Measurements from ENCODE around the gene DRGX. TPM values are rescaled to one million over a fixed set of nuclear protein-coding genes. Genes with fewer than 3 reads are reported as not detected.
A peak's percentile ranks its signal among the peaks of the same experiment; 100 is the strongest.

The DRGX gene
- total RNA-seq, 1 donor from 2014 or later: not detected

DNA sequence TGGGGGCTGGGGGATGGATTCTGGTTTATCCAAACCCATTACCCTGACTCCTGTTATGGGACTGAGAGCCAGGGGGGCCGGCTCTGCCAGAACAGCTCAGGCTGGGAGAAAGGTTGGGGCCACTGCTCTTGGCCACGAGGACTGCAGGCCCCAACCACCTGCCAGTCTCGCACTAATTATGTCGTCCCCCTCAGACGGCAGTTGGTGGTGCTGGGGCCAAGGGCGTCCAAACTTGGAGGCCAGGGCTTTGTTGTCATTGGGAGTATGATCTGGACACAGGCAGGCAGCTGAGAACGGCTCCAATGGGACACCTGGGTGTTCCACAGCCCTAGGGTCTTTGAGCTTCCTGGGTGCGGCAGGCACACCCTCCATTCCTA, 34.7 kb downstream of the DRGX start:
- TF ChIP-seq, protein P1, sequence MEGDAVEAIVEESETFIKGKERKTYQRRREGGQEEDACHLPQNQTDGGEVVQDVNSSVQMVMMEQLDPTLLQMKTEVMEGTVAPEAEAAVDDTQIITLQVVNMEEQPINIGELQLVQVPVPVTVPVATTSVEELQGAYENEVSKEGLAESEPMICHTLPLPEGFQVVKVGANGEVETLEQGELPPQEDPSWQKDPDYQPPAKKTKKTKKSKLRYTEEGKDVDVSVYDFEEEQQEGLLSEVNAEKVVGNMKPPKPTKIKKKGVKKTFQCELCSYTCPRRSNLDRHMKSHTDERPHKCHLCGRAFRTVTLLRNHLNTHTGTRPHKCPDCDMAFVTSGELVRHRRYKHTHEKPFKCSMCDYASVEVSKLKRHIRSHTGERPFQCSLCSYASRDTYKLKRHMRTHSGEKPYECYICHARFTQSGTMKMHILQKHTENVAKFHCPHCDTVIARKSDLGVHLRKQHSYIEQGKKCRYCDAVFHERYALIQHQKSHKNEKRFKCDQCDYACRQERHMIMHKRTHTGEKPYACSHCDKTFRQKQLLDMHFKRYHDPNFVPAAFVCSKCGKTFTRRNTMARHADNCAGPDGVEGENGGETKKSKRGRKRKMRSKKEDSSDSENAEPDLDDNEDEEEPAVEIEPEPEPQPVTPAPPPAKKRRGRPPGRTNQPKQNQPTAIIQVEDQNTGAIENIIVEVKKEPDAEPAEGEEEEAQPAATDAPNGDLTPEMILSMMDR (IDR thresholded peaks at IDR 0.05): no peak
- peak; percentile 77 for DNase-seq (ENCODE audit: extremely low spot score, unreplicated experiment)
- no peaks in the 10 kb centered on the region for H3K9me3 Mint-ChIP-seq (ENCODE audit: unreplicated experiment)
- no peaks in the 10 kb centered on the region for H3K27me3 Mint-ChIP-seq (ENCODE audit: unreplicated experiment)
- H3K4me3 Mint-ChIP-seq (ENCODE audit: unreplicated experiment): no peak overlapping the region
- peaks cover 16% of the 10 kb centered on the region for H3K4me1 Mint-ChIP-seq (ENCODE audit: unreplicated experiment)
- no peak overlapping the region for H3K27ac Mint-ChIP-seq (ENCODE audit: unreplicated experiment)
- H3K36me3 Mint-ChIP-seq (ENCODE audit: unreplicated experiment): no peaks in the 10 kb centered on the region

DNA sequence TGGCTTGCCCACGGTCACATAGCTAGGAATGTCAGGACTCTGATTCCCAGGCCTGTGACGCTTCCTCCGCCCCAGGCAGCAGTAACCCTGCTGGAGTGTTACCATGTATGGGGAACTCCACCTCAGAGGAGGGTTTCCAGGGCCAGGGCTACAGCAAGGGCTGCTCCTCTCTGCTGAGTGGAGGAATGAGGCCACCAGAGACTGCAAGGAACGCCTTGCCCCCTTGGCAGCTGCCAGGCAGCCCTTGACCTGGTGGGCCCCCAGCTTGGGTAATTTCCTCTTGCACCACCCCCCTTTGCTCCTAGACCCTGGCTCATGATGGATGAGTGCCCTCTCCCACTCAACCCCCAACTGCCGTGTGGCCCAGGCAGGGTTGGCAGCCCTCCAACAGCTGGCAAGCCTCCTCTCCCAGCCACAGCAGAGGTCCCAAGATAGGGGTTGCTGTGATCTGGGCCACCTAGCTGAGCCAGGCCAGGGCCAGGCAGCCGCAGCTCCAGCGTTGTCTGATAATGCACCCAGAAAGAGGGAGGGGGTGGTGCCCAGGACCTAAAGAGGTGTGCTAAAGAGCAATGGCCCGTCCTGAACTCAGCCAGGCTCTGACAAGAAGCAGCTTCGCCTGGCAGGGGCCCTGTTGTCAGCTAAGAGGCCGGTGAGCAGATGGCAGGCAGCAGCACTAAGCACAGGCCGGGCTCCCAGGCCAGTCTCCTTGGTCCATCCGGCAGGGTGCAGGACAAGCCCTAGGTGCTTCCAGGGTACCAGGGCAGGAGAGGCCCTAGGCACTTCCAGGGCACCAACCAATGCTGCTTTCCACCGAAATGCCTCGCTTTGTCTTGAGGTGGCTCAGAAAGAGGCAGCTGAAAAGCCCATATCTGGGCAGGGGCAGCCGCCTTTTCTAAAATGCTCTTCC, 35.4 kb downstream of the DRGX start:
- peak; percentile 86 for DNase-seq (ENCODE audit: extremely low spot score, unreplicated experiment)
- no peaks in the 10 kb centered on the region for H3K36me3 Mint-ChIP-seq (ENCODE audit: unreplicated experiment)
- TF ChIP-seq, protein P1 (IDR thresholded peaks at IDR 0.05): no peak
- no peaks in the 10 kb centered on the region for H3K9me3 Mint-ChIP-seq (ENCODE audit: unreplicated experiment)
- H3K4me3 Mint-ChIP-seq (ENCODE audit: unreplicated experiment): no peak overlapping the region
- no peaks in the 10 kb centered on the region for H3K27me3 Mint-ChIP-seq (ENCODE audit: unreplicated experiment)
- H3K27ac Mint-ChIP-seq (ENCODE audit: unreplicated experiment): peak overlapping the region; percentile 72
- peaks cover 16% of the 10 kb centered on the region for H3K4me1 Mint-ChIP-seq (ENCODE audit: unreplicated experiment)

DNA sequence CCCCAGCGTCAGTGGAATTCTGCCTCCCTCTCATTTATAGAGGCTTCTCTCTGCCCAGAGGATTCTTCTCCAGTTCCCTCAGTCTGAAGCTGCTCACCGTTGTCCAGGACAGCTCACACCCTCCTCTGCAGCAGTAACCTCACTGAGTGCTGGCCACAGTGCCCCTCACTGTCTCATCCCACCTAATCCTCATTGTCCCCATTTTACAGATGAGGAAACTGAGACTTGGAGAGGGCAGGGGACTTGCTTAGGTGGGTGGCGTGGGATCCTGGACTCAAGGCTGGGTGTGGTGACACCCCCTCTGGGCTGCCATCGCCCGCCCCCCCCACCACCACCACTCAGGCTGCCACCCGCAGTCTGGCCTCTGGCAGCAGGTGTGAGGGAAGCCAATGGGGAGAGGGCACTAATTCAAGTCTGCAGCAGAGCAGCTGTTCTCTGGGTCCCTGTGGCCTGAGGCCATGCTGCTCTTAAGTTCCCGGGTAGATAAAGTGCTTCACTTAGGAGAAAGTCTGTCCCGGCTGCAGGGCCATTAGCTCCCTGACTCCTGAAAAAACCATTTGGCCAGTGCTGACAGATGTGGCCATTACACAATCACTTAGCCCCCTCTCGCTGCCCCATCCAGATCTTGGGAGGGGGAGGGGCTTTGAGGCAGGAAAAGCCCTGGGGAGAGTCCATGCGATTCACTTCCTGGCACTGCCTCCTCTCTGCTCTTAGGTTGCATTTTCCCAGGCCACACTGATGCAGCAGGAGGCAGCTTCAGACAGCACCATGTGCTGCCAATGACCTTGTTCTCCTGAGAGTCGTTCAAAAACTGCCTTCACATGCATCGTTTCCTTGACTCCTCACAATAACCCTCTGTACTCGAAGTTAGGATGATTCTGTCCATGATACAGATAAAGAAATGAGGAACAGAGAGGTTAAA, 36.3 kb downstream of the DRGX start:
- Mint-ChIP-seq H3K36me3 (ENCODE audit: unreplicated experiment) (no peaks in the 10 kb centered on the region), H3K4me3 (ENCODE audit: unreplicated experiment) (no peak overlapping the region), H3K27ac (ENCODE audit: unreplicated experiment) (peak overlapping the region; percentile 72), H3K4me1 (ENCODE audit: unreplicated experiment) (peaks cover 16% of the 10 kb centered on the region), H3K9me3 (ENCODE audit: unreplicated experiment) (no peaks in the 10 kb centered on the region), H3K27me3 (ENCODE audit: unreplicated experiment) (no peaks in the 10 kb centered on the region)
- TF ChIP-seq, protein P1 (IDR thresholded peaks at IDR 0.05): peak; percentile 10
- peak; percentile 84 for DNase-seq (ENCODE audit: extremely low spot score, unreplicated experiment)

DNA sequence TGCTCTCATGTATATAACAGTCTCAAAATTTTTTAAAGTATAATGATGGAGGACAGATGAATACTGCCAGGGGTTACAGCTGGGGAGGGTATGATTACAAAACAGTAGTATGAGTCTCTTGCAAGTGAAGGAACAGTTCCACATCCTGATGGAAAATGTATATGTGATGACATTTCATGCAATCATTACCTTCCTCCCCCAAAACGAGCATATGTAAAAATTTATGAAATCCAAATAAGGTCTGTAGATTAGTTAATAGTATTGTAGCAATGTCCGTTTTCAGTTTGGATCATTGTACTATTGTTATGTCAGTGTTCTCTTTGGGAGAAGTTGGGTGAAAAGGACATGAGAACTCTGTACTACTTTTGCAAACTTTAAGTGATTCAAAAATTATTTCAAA, 38.0 kb downstream of the DRGX start:
- H3K4me3 Mint-ChIP-seq (ENCODE audit: unreplicated experiment): no peak overlapping the region
- TF ChIP-seq, protein P1 (IDR thresholded peaks at IDR 0.05): no peak
- H3K27ac Mint-ChIP-seq (ENCODE audit: unreplicated experiment): no peak overlapping the region

DNA sequence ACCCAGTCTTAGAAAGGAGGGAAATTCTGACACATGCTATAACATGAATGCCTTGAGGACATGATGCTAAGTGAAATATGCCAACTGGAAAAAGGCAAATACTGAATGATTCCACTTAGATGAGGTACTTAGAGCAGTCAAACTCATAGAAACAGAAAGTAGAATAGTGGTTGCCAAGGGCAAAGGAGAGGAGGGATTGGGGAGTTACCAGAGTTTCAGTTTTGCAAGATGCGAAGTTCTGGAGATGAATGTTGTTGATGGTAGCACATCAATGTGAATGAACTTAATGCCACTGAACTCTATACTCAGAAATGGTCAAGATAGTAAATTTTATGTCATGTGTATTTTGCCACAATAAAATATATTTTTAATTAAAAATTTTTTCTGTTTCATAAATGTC, 38.9 kb downstream of the DRGX start:
- no peaks in the 10 kb centered on the region for H3K27me3 Mint-ChIP-seq (ENCODE audit: unreplicated experiment)
- TF ChIP-seq, protein P1 (IDR thresholded peaks at IDR 0.05): no peak
- no peaks in the 10 kb centered on the region for H3K9me3 Mint-ChIP-seq (ENCODE audit: unreplicated experiment)
- DNase-seq (ENCODE audit: extremely low spot score, unreplicated experiment): no peak
- H3K4me1 Mint-ChIP-seq (ENCODE audit: unreplicated experiment): peaks cover 21% of the 10 kb centered on the region
- H3K27ac Mint-ChIP-seq (ENCODE audit: unreplicated experiment): no peak overlapping the region
- H3K4me3 Mint-ChIP-seq (ENCODE audit: unreplicated experiment): no peak overlapping the region
- no peaks in the 10 kb centered on the region for H3K36me3 Mint-ChIP-seq (ENCODE audit: unreplicated experiment)

More for the DNA sequence above, 38.0 kb downstream of the DRGX start:
- no peaks in the 10 kb centered on the region for H3K9me3 Mint-ChIP-seq (ENCODE audit: unreplicated experiment)
- no peak for DNase-seq (ENCODE audit: extremely low spot score, unreplicated experiment)
- H3K27me3 Mint-ChIP-seq (ENCODE audit: unreplicated experiment): no peaks in the 10 kb centered on the region
- peaks cover 21% of the 10 kb centered on the region for H3K4me1 Mint-ChIP-seq (ENCODE audit: unreplicated experiment)
- H3K36me3 Mint-ChIP-seq (ENCODE audit: unreplicated experiment): no peaks in the 10 kb centered on the region
